Activated CD4-positive, alpha-beta T cell treated with anti-CD3 and anti-CD28 coated beads, Interleukin-2, amount 10 ng/mL, durations not matched to agents 7 days and 5 days (primary cell): Measurements from ENCODE around the gene GLRX3. TPM values are rescaled to one million over a fixed set of nuclear protein-coding genes. Genes with fewer than 3 reads are reported as not detected.
"Not testable (repeated sequence)": the region's sequence is repeated elsewhere in the genome, so short reads cannot be mapped to it uniquely, and the experiment has no call there.

Experiments used
- CTCF ChIA-PET: fragments of 350-600 bp; sonication (Branson Sonifier 250); formaldehyde crosslinking; loops from one replicate; lab custom pipeline; 2021; ENCODE audit warnings: antibody characterized with exemption; lab: Charles Lee
- POLR2A ChIA-PET: fragments of 350-600 bp; sonication (Branson Sonifier 250); formaldehyde crosslinking; loops from one replicate; lab custom pipeline; 2021; ENCODE audit warnings: antibody characterized with exemption; lab: Charles Lee
- DNase-seq: peaks from one replicate; pipeline ENCODE4 v3.0.0-alpha.2; 2020
- H3K27ac Mint-ChIP-seq: one replicate; pipeline ENCODE4 v1.8.0; 2021; ENCODE audit warnings: mild to moderate bottlenecking, moderate library complexity, mixed read lengths
- H3K27me3 Mint-ChIP-seq: one replicate; pipeline ENCODE4 v1.8.0; 2021; ENCODE audit warnings: mixed read lengths
- H3K36me3 Mint-ChIP-seq: one replicate; pipeline ENCODE4 v1.8.0; 2021; ENCODE audit warnings: low read depth, mixed read lengths
- H3K4me1 Mint-ChIP-seq: one replicate; pipeline ENCODE4 v1.8.0; 2021; ENCODE audit warnings: mixed read lengths
- H3K4me3 Mint-ChIP-seq: one replicate; pipeline ENCODE4 v1.8.0; 2021; ENCODE audit warnings: mild to moderate bottlenecking, moderate library complexity, mixed read lengths
- H3K9me3 Mint-ChIP-seq: one replicate; pipeline ENCODE4 v1.8.0; 2021; ENCODE audit warnings: mixed read lengths
- total RNA-seq, 2 experiments: library from RNA; stranded (reverse); gene quantifications; one replicate each; pipeline ENCODE4 v1.2.3, GENCODE V29; 2021

GLRX3 gene
- total RNA-seq, 2 experiments from 2014 or later = 78.7 to 90.1 TPM

- Mint-ChIP-seq H3K9me3 (peaks cover 18% of the 10 kb centered on the region), H3K4me1 (peaks cover 11% of the 10 kb centered on the region)
- not testable (repeated sequence) for H3K4me3 Mint-ChIP-seq, H3K27me3 Mint-ChIP-seq, H3K36me3 Mint-ChIP-seq, DNase-seq, H3K27ac Mint-ChIP-seq
- ChIA-PET CTCF (interaction anchor here (2.2 kb wide), 1 partner anchor 11 kb away, joined by 8 read pairs; no protein-coding TSS in a partner anchor), POLR2A (interaction anchor here (0.7 kb wide), 1 partner anchor 650 kb away, joined by 3 read pairs; the partner anchor contains the start of gene MGMT)
Observed at GRCh38 chr10:130116942-130117341, 19.2 kb upstream of the GLRX3 start.

- H3K27me3 Mint-ChIP-seq, DNase-seq, H3K4me3 Mint-ChIP-seq, H3K27ac Mint-ChIP-seq, H3K36me3 Mint-ChIP-seq, H3K4me1 Mint-ChIP-seq: not testable (repeated sequence)
- ChIA-PET POLR2A (interaction anchor here (0.7 kb wide), 1 partner anchor 651 kb away, joined by 3 read pairs; the partner anchor contains the start of gene MGMT), CTCF (interaction anchor here (2.2 kb wide), 1 partner anchor 10 kb away, joined by 8 read pairs; no protein-coding TSS in a partner anchor)
- peaks cover 14% of the 10 kb centered on the region for H3K9me3 Mint-ChIP-seq
Observed at GRCh38 chr10:130117535-130117934, 18.7 kb upstream of the GLRX3 start.

- Mint-ChIP-seq H3K9me3 (peaks cover 11% of the 10 kb centered on the region), H3K4me1 (no peaks in the 10 kb centered on the region), H3K36me3 (no peaks in the 10 kb centered on the region), H3K27me3 (peaks cover 14% of the 10 kb centered on the region), H3K4me3 (no peak overlapping the region), H3K27ac (no peak overlapping the region)
- CTCF ChIA-PET = interaction anchor here (0.6 kb wide), 1 partner anchor 55 kb away, joined by 3 read pairs; no protein-coding TSS in a partner anchor
- POLR2A ChIA-PET = no interaction called here
- no peak for DNase-seq
Observed at GRCh38 chr10:130121486-130122079, 14.6 kb upstream of the GLRX3 start.

- ChIA-PET POLR2A (interaction anchor here (0.6 to 1.0 kb wide), 2 partner anchors 9 to 241 kb away, joined by 3 to 4 read pairs; no protein-coding TSS in a partner anchor), CTCF (interaction anchor here (0.6 to 3.7 kb wide), 10 partner anchors 9 to 1954 kb away, joined by 3 to 26 read pairs (median 3); partner anchors contain the start of genes C10orf143 and GLRX3)
Observed at GRCh38 chr10:130127364-130128061, 8.7 kb upstream of the GLRX3 start.

GRCh38 chr10:130128062-130128781 lies 8.0 kb upstream of the GLRX3 start:
- Mint-ChIP-seq H3K4me3 (no peak overlapping the region), H3K27me3 (peaks cover 43% of the 10 kb centered on the region), H3K4me1 (peaks cover 7% of the 10 kb centered on the region), H3K9me3 (no peaks in the 10 kb centered on the region), H3K27ac (no peak overlapping the region), H3K36me3 (no peaks in the 10 kb centered on the region)
- no peak for DNase-seq
- ChIA-PET CTCF (interaction anchor here (0.8 to 3.7 kb wide), 9 partner anchors 8 to 275 kb away, joined by 3 to 26 read pairs (median 3); partner anchors contain the start of genes C10orf143 and GLRX3), POLR2A (interaction anchor here (1.0 kb wide), 1 partner anchor 9 kb away, joined by 4 read pairs; no protein-coding TSS in a partner anchor)

More at GRCh38 chr10:130127364-130128061, 8.7 kb upstream of the GLRX3 start:
- H3K9me3 Mint-ChIP-seq = no peaks in the 10 kb centered on the region
- H3K4me1 Mint-ChIP-seq = peaks cover 7% of the 10 kb centered on the region
- no peaks in the 10 kb centered on the region for H3K36me3 Mint-ChIP-seq
- H3K27me3 Mint-ChIP-seq = peaks cover 43% of the 10 kb centered on the region
- DNase-seq = peak; percentile 54
- no peak overlapping the region for H3K4me3 Mint-ChIP-seq
- no peak overlapping the region for H3K27ac Mint-ChIP-seq

- POLR2A ChIA-PET = no interaction called here
Observed at GRCh38 chr10:130128922-130129321, 7.3 kb upstream of the GLRX3 start.

GRCh38 chr10:130135676-130136225 lies 440 bp upstream of the GLRX3 start:
- peaks cover 12% of the 10 kb centered on the region for H3K36me3 Mint-ChIP-seq
- H3K27ac Mint-ChIP-seq = peak overlapping the region; percentile 75
- ChIA-PET POLR2A (interaction anchor here (0.6 to 1.1 kb wide), 3 partner anchors 25 to 42 kb away, joined by 3 to 9 read pairs (median 7); partner anchors contain the start of gene C10orf143), CTCF (interaction anchor here (0.6 to 4.2 kb wide), 6 partner anchors 8 to 36 kb away, joined by 3 to 18 read pairs (median 4); partner anchors contain the start of gene C10orf143)
- H3K4me3 Mint-ChIP-seq = peak overlapping the region; percentile 88
- peak; percentile 7 for DNase-seq
- peaks cover 36% of the 10 kb centered on the region for H3K4me1 Mint-ChIP-seq
- no peaks in the 10 kb centered on the region for H3K9me3 Mint-ChIP-seq
- H3K27me3 Mint-ChIP-seq = peaks cover 18% of the 10 kb centered on the region

More at GRCh38 chr10:130128922-130129321, 7.3 kb upstream of the GLRX3 start:
- Mint-ChIP-seq H3K27me3 (peaks cover 40% of the 10 kb centered on the region), H3K27ac (no peak overlapping the region), H3K4me1 (peaks cover 7% of the 10 kb centered on the region), H3K9me3 (no peaks in the 10 kb centered on the region), H3K36me3 (no peaks in the 10 kb centered on the region), H3K4me3 (no peak overlapping the region)
- CTCF ChIA-PET = no interaction called here
- DNase-seq = no peak

- H3K9me3 Mint-ChIP-seq = no peaks in the 10 kb centered on the region
- ChIA-PET CTCF (interaction anchor here (1.5 to 4.2 kb wide), 4 partner anchors 8 to 27 kb away, joined by 3 to 18 read pairs (median 8); partner anchors contain the start of gene C10orf143), POLR2A (interaction anchor here (0.8 to 1.1 kb wide), 2 partner anchors 9 to 26 kb away, joined by 3 to 4 read pairs; partner anchors contain the start of gene C10orf143)
- peaks cover 21% of the 10 kb centered on the region for H3K36me3 Mint-ChIP-seq
- DNase-seq = no peak
- peaks cover 9% of the 10 kb centered on the region for H3K27me3 Mint-ChIP-seq
- H3K4me3 Mint-ChIP-seq = peak overlapping the region; percentile 87
- peak overlapping the region; percentile 86 for H3K27ac Mint-ChIP-seq
- peaks cover 49% of the 10 kb centered on the region for H3K4me1 Mint-ChIP-seq
Observed at GRCh38 chr10:130137090-130137448, 878 bp downstream of the GLRX3 start.

GRCh38 chr10:130137659-130138478 lies 1.7 kb downstream of the GLRX3 start:
- ChIA-PET CTCF (interaction anchor here (2.1 to 4.2 kb wide), 3 partner anchors 8 to 28 kb away, joined by 7 to 18 read pairs (median 8); partner anchors contain the start of gene C10orf143), POLR2A (interaction anchor here (0.8 to 1.0 kb wide), 2 partner anchors 27 kb away, joined by 3 to 4 read pairs; partner anchors contain the start of gene C10orf143)
- DNase-seq = no peak
- Mint-ChIP-seq H3K36me3 (peaks cover 29% of the 10 kb centered on the region), H3K27me3 (peaks cover 8% of the 10 kb centered on the region), H3K4me3 (peak overlapping the region; percentile 87), H3K9me3 (no peaks in the 10 kb centered on the region), H3K4me1 (peaks cover 57% of the 10 kb centered on the region), H3K27ac (peak overlapping the region; percentile 86)

GRCh38 chr10:130138479-130138866 lies 2.3 kb downstream of the GLRX3 start:
- H3K4me1 Mint-ChIP-seq = peaks cover 60% of the 10 kb centered on the region
- peak overlapping the region; percentile 87 for H3K4me3 Mint-ChIP-seq
- POLR2A ChIA-PET = interaction anchor here (1.0 kb wide), 1 partner anchor 27 kb away, joined by 4 read pairs; no protein-coding TSS in a partner anchor
- CTCF ChIA-PET = interaction anchor here (2.1 to 4.2 kb wide), 2 partner anchors 11 to 28 kb away, joined by 8 to 18 read pairs; partner anchors contain the start of gene C10orf143
- DNase-seq = no peak
- H3K36me3 Mint-ChIP-seq = peaks cover 33% of the 10 kb centered on the region
- no peaks in the 10 kb centered on the region for H3K9me3 Mint-ChIP-seq
- peaks cover 8% of the 10 kb centered on the region for H3K27me3 Mint-ChIP-seq
- peak overlapping the region; percentile 86 for H3K27ac Mint-ChIP-seq

GRCh38 chr10:130140425-130140824 lies 4.2 kb downstream of the GLRX3 start:
- POLR2A ChIA-PET = interaction anchor here (1.1 kb wide), 1 partner anchor 29 kb away, joined by 4 read pairs; the partner anchor contains the start of gene C10orf143
- no peaks in the 10 kb centered on the region for H3K27me3 Mint-ChIP-seq
- H3K9me3 Mint-ChIP-seq = no peaks in the 10 kb centered on the region
- H3K36me3 Mint-ChIP-seq = peaks cover 39% of the 10 kb centered on the region
- peak overlapping the region; percentile 32 for H3K4me3 Mint-ChIP-seq
- peaks cover 58% of the 10 kb centered on the region for H3K4me1 Mint-ChIP-seq
- peak overlapping the region; percentile 19 for H3K27ac Mint-ChIP-seq
- DNase-seq = no peak
- CTCF ChIA-PET = interaction anchor here (0.8 kb wide), 2 partner anchors 21 to 30 kb away, joined by 3 to 5 read pairs; partner anchors contain the start of gene C10orf143
